ENCODE measurements around the gene PEBP1.

PEBP1 gene

DNA sequence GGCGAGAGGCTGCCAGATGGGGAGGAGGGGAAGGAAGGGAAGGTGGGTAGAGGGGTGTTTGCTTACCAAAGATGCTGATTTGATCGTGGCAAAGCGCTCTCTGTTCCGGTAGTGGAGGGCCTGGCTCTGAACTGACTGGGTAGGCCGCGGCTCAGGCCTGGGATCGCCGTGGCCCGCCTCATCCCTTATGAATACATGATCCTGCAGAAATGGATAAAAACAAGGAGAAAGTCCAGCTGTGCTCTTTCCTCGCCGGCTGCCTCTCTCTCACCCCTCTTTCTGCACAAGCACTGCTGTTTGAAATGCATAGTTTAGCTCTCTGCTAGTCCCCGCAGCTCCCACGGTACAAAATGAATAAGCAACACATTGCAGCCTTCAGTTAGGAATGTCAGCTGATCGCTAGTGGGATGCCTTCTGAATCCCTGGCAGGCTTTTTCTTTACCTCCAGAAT, 53.8 kb downstream of the PEBP1 start:
- CTCF ChIA-PET, result no interaction called here
- Histone ChIP-seq H3K27ac (ENCODE audit: extremely low read depth, low read depth, low read length) (no peak overlapping the region), H3K36me3 (ENCODE audit: control insufficient read depth in 2 of 2, insufficient read depth in 1 of 2, low read length in 2 of 2) (no peaks in the 10 kb centered on the region), H3K4me3 (ENCODE audit: low read depth, low read length) (no peak overlapping the region), H3K4me1 (ENCODE audit: control insufficient read depth, insufficient read depth, low read length) (peaks cover 4% of the 10 kb centered on the region; the same call in 1 of the 2 replicates), H3K9me3 (ENCODE audit: control insufficient read depth, insufficient read depth, low read depth, low read length) (no peaks in the 10 kb centered on the region)
- POLR2A ChIA-PET, result no interaction called here
- TF ChIP-seq ZNF266 (tag by site-specific recombination; IDR thresholded peaks at IDR 0.05; ENCODE audit: low read depth) (no peak), ZNF585B (tag by site-specific recombination; IDR thresholded peaks at IDR 0.05) (no peak), OSR2 (tag by site-specific recombination; IDR thresholded peaks at IDR 0.05) (no peak), ZSCAN16 (tag by site-specific recombination; IDR thresholded peaks at IDR 0.05) (no peak), ZNF2 (tag by site-specific recombination; IDR thresholded peaks at IDR 0.05) (no peak), SP7 (tag by site-specific recombination; IDR thresholded peaks at IDR 0.05) (no peak), ZBTB1 (tag by site-specific recombination; IDR thresholded peaks at IDR 0.05) (no peak), ZNF707 (tag by site-specific recombination; IDR thresholded peaks at IDR 0.05) (no peak), ZNF560 (tag by site-specific recombination; IDR thresholded peaks at IDR 0.05; ENCODE audit: borderline replicate concordance) (no peak), KLF8 (tag by site-specific recombination; IDR thresholded peaks at IDR 0.05) (no peak), ZNF596 (tag by site-specific recombination; IDR thresholded peaks at IDR 0.05) (no peak), MEIS1 (CRISPR knock-in tag; IDR thresholded peaks at IDR 0.05; ENCODE audit: borderline replicate concordance) (no peak), ZNF211 (tag by site-specific recombination; IDR thresholded peaks at IDR 0.05; ENCODE audit: low read depth) (no peak), ZNF114 (tag by site-specific recombination; IDR thresholded peaks at IDR 0.05) (no peak)
- TF ChIP-seq, protein P1, sequence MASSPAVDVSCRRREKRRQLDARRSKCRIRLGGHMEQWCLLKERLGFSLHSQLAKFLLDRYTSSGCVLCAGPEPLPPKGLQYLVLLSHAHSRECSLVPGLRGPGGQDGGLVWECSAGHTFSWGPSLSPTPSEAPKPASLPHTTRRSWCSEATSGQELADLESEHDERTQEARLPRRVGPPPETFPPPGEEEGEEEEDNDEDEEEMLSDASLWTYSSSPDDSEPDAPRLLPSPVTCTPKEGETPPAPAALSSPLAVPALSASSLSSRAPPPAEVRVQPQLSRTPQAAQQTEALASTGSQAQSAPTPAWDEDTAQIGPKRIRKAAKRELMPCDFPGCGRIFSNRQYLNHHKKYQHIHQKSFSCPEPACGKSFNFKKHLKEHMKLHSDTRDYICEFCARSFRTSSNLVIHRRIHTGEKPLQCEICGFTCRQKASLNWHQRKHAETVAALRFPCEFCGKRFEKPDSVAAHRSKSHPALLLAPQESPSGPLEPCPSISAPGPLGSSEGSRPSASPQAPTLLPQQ (tag by site-specific recombination; IDR thresholded peaks at IDR 0.05), result no peak
- TF ChIP-seq, protein P2, sequence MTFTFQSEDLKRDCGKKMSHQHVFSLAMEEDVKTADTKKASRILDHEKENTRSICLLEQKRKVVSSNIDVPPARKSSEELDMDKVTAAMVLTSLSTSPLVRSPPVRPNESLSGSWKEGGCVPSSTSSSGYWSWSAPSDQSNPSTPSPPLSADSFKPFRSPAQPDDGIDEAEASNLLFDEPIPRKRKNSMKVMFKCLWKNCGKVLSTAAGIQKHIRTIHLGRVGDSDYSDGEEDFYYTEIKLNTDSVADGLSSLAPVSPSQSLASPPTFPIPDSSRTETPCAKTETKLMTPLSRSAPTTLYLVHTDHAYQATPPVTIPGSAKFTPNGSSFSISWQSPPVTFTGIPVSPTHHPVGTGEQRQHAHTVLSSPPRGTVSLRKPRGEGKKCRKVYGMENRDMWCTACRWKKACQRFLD (tag by site-specific recombination; IDR thresholded peaks at IDR 0.05), result no peak

DNA sequence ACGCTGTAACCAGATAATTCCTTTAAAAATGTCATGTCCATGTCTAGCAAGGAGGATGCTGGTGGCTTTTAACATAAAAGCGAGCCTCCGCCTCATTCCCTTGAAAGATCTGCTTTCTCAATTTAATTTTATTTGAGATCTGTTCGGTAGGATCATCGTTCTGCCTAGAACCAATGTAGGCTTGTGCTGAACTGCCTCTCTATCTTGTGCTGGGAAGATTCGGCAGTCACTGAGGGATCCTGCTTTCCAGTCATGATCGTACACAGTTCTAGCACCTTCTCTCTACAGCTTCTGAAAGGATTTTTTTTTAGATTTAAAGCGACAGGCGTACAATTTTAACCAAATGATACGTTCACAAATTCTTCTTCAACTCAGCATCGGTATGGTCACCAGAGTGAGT, 54.3 kb downstream of the PEBP1 start:
- H3K27ac ChIP-seq (ENCODE audit: extremely low read depth, low read depth, low read length), result no peak overlapping the region
- CTCF ChIA-PET, result no interaction called here
- TF ChIP-seq ZEB2 (tag by site-specific recombination; IDR thresholded peaks at IDR 0.05) (no peak), ZNF214 (tag by site-specific recombination; IDR thresholded peaks at IDR 0.05; ENCODE audit: borderline replicate concordance) (no peak), ZNF626 (tag by site-specific recombination; IDR thresholded peaks at IDR 0.05) (no peak), BCL11B (tag by site-specific recombination; IDR thresholded peaks at IDR 0.05; ENCODE audit: low read depth) (no peak)
- TF ChIP-seq, protein P3, sequence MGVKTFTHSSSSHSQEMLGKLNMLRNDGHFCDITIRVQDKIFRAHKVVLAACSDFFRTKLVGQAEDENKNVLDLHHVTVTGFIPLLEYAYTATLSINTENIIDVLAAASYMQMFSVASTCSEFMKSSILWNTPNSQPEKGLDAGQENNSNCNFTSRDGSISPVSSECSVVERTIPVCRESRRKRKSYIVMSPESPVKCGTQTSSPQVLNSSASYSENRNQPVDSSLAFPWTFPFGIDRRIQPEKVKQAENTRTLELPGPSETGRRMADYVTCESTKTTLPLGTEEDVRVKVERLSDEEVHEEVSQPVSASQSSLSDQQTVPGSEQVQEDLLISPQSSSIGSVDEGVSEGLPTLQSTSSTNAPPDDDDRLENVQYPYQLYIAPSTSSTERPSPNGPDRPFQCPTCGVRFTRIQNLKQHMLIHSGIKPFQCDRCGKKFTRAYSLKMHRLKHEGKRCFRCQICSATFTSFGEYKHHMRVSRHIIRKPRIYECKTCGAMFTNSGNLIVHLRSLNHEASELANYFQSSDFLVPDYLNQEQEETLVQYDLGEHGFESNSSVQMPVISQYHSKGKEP (tag by site-specific recombination; IDR thresholded peaks at IDR 0.05), result no peak
- H3K36me3 ChIP-seq (ENCODE audit: control insufficient read depth in 2 of 2, insufficient read depth in 1 of 2, low read length in 2 of 2), result no peaks in the 10 kb centered on the region
- no peak overlapping the region for H3K4me3 ChIP-seq (ENCODE audit: low read depth, low read length)
- POLR2A ChIA-PET, result no interaction called here
- peaks cover 4% of the 10 kb centered on the region; the same call in 1 of the 2 replicates for H3K4me1 ChIP-seq (ENCODE audit: control insufficient read depth, insufficient read depth, low read length)
- no peaks in the 10 kb centered on the region for H3K9me3 ChIP-seq (ENCODE audit: control insufficient read depth, insufficient read depth, low read depth, low read length)
